ENCODE data around the gene TAB2.
"Not testable (repeated sequence)": the region's sequence is repeated elsewhere in the genome, so short reads cannot be mapped to it uniquely, and the experiment has no call there.

Gene TAB2

GRCh38 chr6:149313070-149313469 lies 4.4 kb upstream of the TAB2 start:
- no peak for DNase-seq

- DNase-seq, result no peak
Observed at GRCh38 chr6:149313861-149314260, 3.7 kb upstream of the TAB2 start.

- DNase-seq, result no peak
Observed at GRCh38 chr6:149314325-149314905, 3.1 kb upstream of the TAB2 start.

- no peak for DNase-seq
Observed at GRCh38 chr6:149316108-149316727, 1.3 kb upstream of the TAB2 start.

GRCh38 chr6:149316740-149317643 lies 520 bp upstream of the TAB2 start:
- peak; percentile 89 for DNase-seq

GRCh38 chr6:149318581-149319286 lies 1.2 kb downstream of the TAB2 start:
- no peak for DNase-seq

GRCh38 chr6:149319422-149319821 lies 1.9 kb downstream of the TAB2 start:
- DNase-seq, result no peak

GRCh38 chr6:149320016-149320415 lies 2.5 kb downstream of the TAB2 start:
- not testable (repeated sequence) for DNase-seq

GRCh38 chr6:149320796-149321195 lies 3.3 kb downstream of the TAB2 start:
- DNase-seq, result no peak

- DNase-seq, result no peak
Observed at GRCh38 chr6:149323353-149323752, 5.8 kb downstream of the TAB2 start.

GRCh38 chr6:149323925-149324324 lies 6.4 kb downstream of the TAB2 start:
- no peak for DNase-seq

GRCh38 chr6:149324428-149324827 lies 6.9 kb downstream of the TAB2 start:
- no peak for DNase-seq

- DNase-seq, result no peak
Observed at GRCh38 chr6:149325648-149326236, 8.2 kb downstream of the TAB2 start.

GRCh38 chr6:149327638-149328037 lies 10.1 kb downstream of the TAB2 start:
- no peak for DNase-seq

- DNase-seq, result no peak
Observed at GRCh38 chr6:149328083-149328482, 10.6 kb downstream of the TAB2 start.

- no peak for DNase-seq
Observed at GRCh38 chr6:149329529-149329928, 12.0 kb downstream of the TAB2 start.

GRCh38 chr6:149330133-149330532 lies 12.6 kb downstream of the TAB2 start:
- DNase-seq, result no peak

GRCh38 chr6:149331043-149331807 lies 13.7 kb downstream of the TAB2 start:
- DNase-seq, result no peak

GRCh38 chr6:149331871-149332270 lies 14.4 kb downstream of the TAB2 start:
- no peak for DNase-seq

- no peak for DNase-seq
Observed at GRCh38 chr6:149332602-149333265, 15.2 kb downstream of the TAB2 start.

- no peak for DNase-seq
Observed at GRCh38 chr6:149333266-149333620, 15.7 kb downstream of the TAB2 start.

- DNase-seq, result no peak
Observed at GRCh38 chr6:149334201-149334600, 16.7 kb downstream of the TAB2 start.

All from NCI-H1436 (cell line).